Retinal pigment epithelial cell (primary cell): ENCODE results near the gene FAM98A.

Experiments
- DNase-seq: peaks from one replicate; pipeline ENCODE4 v3.0.0-alpha.2; 2010; ENCODE audit warnings: low read depth
- H3K4me3 ChIP-seq: 2 replicates; pipeline ENCODE4 v1.5.1; 2011; ENCODE audit warnings: mild to moderate bottlenecking, low read length, control low read depth, moderate library complexity
- CTCF ChIP-seq: conservative IDR thresholded peaks from 2 replicates; pipeline ENCODE4 v1.5.1; 2011; ENCODE audit warnings: low read depth, low read length, control low read depth, inconsistent platforms

The FAM98A gene

DNA sequence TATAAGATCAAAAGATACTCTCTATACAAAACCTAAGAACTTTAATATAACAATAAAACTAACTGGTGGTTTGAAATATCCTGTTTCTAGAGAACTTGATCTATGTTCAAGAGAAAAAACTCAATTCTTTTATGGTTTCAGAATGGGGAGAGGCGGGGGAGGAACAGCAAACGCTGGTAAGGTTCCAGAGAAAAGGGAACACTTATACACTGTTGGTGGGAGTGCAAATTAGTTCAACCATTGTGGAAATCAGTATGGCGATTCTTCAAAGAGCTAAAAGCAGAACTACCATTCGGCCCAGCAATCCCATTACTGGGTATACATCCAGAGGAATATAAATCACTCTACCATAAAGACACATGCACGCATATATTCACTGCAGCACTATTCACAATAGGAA is 17.2 kb downstream of the FAM98A start:
- no peak for DNase-seq
- H3K4me3 ChIP-seq: no peak overlapping the region
- TF ChIP-seq CTCF: no peak

DNA sequence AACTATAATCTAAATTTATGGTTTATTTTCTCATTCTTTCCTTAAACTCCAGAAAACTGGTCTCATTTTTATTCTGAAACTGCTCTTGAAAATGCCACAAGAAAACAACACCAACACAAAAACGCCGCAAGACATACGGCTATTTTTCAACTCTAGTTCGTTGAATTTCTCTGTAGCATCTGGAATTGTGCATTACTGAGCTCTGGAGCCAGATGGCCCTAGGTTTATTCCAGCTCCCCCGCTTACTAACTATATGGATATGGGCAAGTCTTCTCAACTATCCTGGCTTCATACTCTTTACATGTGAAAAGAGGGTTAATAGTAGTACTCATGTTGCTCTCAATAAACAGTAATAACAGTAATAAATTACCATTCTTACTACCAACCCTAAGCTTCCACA is 19.9 kb downstream of the FAM98A start:
- no peak for TF ChIP-seq CTCF
- no peak for DNase-seq
- no peak overlapping the region for H3K4me3 ChIP-seq

DNA sequence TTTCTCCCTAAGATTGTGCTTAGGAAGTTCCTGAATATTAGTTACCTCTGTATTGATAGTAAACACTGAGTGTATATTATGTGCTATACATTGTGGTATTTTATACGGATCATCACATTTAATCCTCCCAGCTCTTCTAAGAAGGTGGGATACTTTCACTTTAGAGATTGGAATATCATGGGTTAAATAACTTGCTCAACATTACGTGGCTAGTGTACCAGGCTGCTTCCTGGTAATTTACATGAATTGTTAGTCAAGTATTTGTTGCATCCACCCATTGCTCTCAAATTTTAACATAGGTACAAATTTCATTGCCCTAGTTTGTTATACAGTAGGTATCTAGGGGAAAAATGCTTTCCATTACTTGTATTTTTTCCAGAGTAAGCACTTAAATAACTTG is 21.4 kb downstream of the FAM98A start:
- no peak overlapping the region for H3K4me3 ChIP-seq
- TF ChIP-seq CTCF: no peak
- DNase-seq: no peak

DNA sequence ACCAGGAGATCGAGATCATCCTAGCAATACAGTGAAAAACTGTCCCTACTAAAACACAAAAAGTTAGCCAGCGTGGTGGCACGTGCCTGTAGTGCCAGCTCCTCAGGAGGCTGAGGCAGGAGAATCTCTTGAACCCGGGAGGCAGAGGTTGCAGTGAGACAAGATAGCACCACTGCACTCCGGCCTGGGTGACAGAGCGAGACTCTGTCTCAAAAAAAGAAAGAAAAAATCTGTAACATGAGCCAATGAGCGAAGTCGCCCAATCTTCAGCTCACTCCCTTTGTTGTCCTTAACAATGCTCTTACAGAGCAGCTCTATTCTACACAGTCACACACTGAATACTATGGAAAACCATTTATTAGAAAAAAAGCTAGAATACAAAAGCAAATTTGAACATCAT is 22.0 kb downstream of the FAM98A start:
- no peak for TF ChIP-seq CTCF
- DNase-seq: no peak
- no peak overlapping the region for H3K4me3 ChIP-seq

DNA sequence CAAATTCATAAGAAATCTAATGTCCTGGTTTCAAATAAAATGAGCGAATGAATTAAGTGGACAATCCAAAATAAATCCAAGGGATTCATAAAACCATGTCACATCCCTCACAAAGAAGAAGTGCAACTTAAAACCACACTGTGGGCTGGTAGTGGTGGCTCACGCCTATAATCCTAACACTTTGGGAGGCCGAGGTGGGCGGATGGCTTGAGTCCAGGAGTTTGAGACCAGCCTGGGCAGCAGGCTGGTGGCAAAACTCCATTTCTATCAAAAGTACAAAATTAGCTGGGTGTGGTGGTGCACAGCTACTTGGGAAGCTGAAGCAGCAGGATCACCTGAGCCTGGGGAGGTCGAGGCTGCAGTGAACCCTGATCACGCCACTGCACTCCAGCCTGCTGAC is 25.4 kb downstream of the FAM98A start:
- DNase-seq: no peak
- no peak for TF ChIP-seq CTCF
- H3K4me3 ChIP-seq: no peak overlapping the region

DNA sequence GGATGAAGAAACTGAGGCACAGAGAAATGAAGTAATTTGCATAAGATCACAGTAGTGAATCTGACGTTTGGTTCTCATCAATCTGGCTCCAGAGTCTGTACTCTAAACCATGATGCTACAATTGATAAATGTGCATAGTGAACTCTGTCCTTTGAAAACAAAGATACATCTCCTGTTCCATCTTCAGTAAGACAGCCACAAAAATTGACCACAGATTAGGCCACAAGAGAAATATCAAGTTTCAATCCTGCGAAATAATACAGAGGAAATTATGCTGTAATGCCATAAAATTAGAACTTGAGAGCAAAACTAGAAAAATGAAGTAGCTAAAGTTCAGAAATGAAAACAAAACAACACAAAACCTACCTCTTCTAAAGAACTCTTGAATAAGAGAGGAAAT is 28.4 kb downstream of the FAM98A start:
- no peak overlapping the region for H3K4me3 ChIP-seq
- no peak for TF ChIP-seq CTCF
- DNase-seq: no peak

GRCh38 chr2:33561872-33562271 is 37.2 kb downstream of the FAM98A start:
- no peak overlapping the region for H3K4me3 ChIP-seq
- no peak for TF ChIP-seq CTCF
- DNase-seq: no peak
